ENCODE data around the gene RAB27B.

Gene RAB27B

GRCh38 chr18:54906331-54907185 is 78.3 kb downstream of the RAB27B start:
- no peak overlapping the region for H3K4me3 ChIP-seq (replicated peaks; ENCODE audit: low read depth, low read length)
- DNase-seq (ENCODE audit: extremely low read depth, insufficient read length): no peak
- TF ChIP-seq CTCF (IDR thresholded peaks at IDR 0.05; ENCODE audit: insufficient read depth, low read length, poor library complexity, severe bottlenecking): no peak
- no peaks in the 10 kb centered on the region for H3K27me3 ChIP-seq (replicated peaks; ENCODE audit: control insufficient read depth, insufficient read depth, low read length)
- H3K36me3 ChIP-seq (ENCODE audit: control insufficient read depth, insufficient read depth, low read length): no peaks in the 10 kb centered on the region

GRCh38 chr18:54909538-54909937 is 81.3 kb downstream of the RAB27B start:
- no peaks in the 10 kb centered on the region for H3K36me3 ChIP-seq (ENCODE audit: control insufficient read depth, insufficient read depth, low read length)
- H3K27me3 ChIP-seq (replicated peaks; ENCODE audit: control insufficient read depth, insufficient read depth, low read length): no peaks in the 10 kb centered on the region
- TF ChIP-seq CTCF (IDR thresholded peaks at IDR 0.05; ENCODE audit: insufficient read depth, low read length, poor library complexity, severe bottlenecking): no peak
- DNase-seq (ENCODE audit: extremely low read depth, insufficient read length): no peak
- H3K4me3 ChIP-seq (replicated peaks; ENCODE audit: low read depth, low read length): no peak overlapping the region

- no peaks in the 10 kb centered on the region for H3K36me3 ChIP-seq (ENCODE audit: control insufficient read depth, insufficient read depth, low read length)
- no peak for DNase-seq (ENCODE audit: extremely low read depth, insufficient read length)
- no peak for TF ChIP-seq CTCF (IDR thresholded peaks at IDR 0.05; ENCODE audit: insufficient read depth, low read length, poor library complexity, severe bottlenecking)
- no peak overlapping the region for H3K4me3 ChIP-seq (replicated peaks; ENCODE audit: low read depth, low read length)
- H3K27me3 ChIP-seq (replicated peaks; ENCODE audit: control insufficient read depth, insufficient read depth, low read length): no peaks in the 10 kb centered on the region
Observed at GRCh38 chr18:54910161-54910919, 82.1 kb downstream of the RAB27B start.

- no peak for DNase-seq (ENCODE audit: extremely low read depth, insufficient read length)
- no peak for TF ChIP-seq CTCF (IDR thresholded peaks at IDR 0.05; ENCODE audit: insufficient read depth, low read length, poor library complexity, severe bottlenecking)
- Histone ChIP-seq H3K27me3 (replicated peaks; ENCODE audit: control insufficient read depth, insufficient read depth, low read length) (no peaks in the 10 kb centered on the region), H3K36me3 (ENCODE audit: control insufficient read depth, insufficient read depth, low read length) (no peaks in the 10 kb centered on the region), H3K4me3 (replicated peaks; ENCODE audit: low read depth, low read length) (no peak overlapping the region)
Observed at GRCh38 chr18:54911551-54911950, 83.3 kb downstream of the RAB27B start.

- Histone ChIP-seq H3K4me3 (replicated peaks; ENCODE audit: low read depth, low read length) (no peak overlapping the region), H3K36me3 (ENCODE audit: control insufficient read depth, insufficient read depth, low read length) (no peaks in the 10 kb centered on the region), H3K27me3 (replicated peaks; ENCODE audit: control insufficient read depth, insufficient read depth, low read length) (no peaks in the 10 kb centered on the region)
- DNase-seq (ENCODE audit: extremely low read depth, insufficient read length): no peak
- TF ChIP-seq CTCF (IDR thresholded peaks at IDR 0.05; ENCODE audit: insufficient read depth, low read length, poor library complexity, severe bottlenecking): no peak
Observed at GRCh38 chr18:54914816-54915215, 86.5 kb downstream of the RAB27B start.
